NB4 (cell line): ENCODE results near the gene ANKRD31.

Source experiments
- CTCF ChIP-seq: IDR thresholded peaks from one replicate; pipeline ENCODE4 v1.5.1; 2012; ENCODE audit warnings: low read depth, low read length
- MAX ChIP-seq: IDR thresholded peaks from 2 replicates; pipeline ENCODE4 v1.6.1; 2011; ENCODE audit warnings: low read depth, low read length
- POLR2A ChIP-seq: IDR thresholded peaks from 2 replicates; pipeline ENCODE4 v1.6.1; 2011; ENCODE audit warnings: mild to moderate bottlenecking; ENCODE audit not compliant: insufficient read length; ENCODE audit errors: extremely low read depth

DNA sequence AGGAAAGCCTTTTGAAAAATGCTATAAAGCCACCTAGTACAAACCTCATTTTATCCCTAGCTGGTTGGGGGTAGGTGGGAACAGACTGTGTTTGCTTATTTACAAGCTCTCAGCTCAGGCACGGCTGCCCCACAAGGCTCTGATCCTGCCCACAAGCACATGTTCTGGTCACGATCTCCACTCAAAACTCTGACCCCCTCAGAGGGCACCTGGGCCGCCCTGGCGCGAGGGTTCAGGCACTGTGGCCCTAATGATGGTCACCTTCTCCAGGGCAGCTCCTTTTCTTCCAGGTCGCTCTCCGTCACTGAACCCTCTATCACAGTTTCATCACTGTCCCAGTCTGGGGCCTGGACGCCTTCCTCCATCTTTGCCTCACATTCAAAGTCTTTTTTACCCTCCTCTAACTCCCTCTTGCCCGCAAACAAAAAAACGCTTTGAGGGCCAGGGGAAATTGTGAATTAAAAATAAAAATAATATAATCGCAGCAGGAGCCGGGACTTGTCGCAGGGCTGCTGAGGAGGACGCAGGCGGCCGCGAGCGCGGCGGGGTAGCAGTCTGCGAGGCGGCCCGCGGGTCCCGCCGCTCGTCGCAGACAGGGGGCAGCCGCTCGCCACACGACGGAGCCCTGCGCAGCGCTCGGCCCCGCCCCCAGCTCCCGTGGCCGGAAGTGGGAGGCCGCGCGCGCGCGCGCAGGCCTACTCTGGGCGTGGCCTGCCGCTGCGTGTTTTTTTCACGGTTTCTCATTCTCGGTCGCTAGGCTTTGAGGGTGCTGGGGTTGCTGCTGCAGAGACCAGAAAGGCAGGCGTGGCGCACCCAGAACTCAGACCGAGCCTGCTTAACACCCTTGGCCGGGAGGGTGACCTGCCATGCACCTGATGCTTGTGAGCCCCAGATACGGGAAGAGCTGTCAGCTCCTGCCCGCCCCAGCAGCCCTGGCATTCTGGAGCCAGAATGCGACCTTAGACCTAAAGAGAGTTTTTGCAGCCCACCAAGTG, at the start of gene ANKRD31:
- TF ChIP-seq CTCF (peak; percentile 28), POLR2A (peak; percentile 71), MAX (peak; percentile 57)
